MG63 (cell line): ENCODE results near the gene CGB5. TPM values are rescaled to one million over a fixed set of nuclear protein-coding genes. Genes with fewer than 3 reads are reported as not detected.
A peak's percentile ranks its signal among the peaks of the same experiment; 100 is the strongest.
"Not testable (repeated sequence)": the region's sequence is repeated elsewhere in the genome, so short reads cannot be mapped to it uniquely, and the experiment has no call there.

Experiments
- DNase-seq: peaks from one replicate; pipeline ENCODE4 v3.0.0-alpha.2; 2020
- H3K27me3 ChIP-seq: fragments of 250-450 bp; sonication (Bioruptor Pico); 2 replicates; pipeline ENCODE4 v1.5.1; 2020; ENCODE audit warnings: mild to moderate bottlenecking, moderate library complexity
- H3K36me3 ChIP-seq: fragments of 250-450 bp; sonication (Bioruptor Pico); 2 replicates; pipeline ENCODE4 v1.5.1; 2020; ENCODE audit warnings: mild to moderate bottlenecking, moderate library complexity
- H3K4me3 ChIP-seq: fragments of 250-450 bp; sonication (Bioruptor Pico); 2 replicates; pipeline ENCODE4 v1.5.1; 2020; ENCODE audit warnings: mild to moderate bottlenecking, moderate library complexity
- H3K9me3 ChIP-seq: fragments of 250-450 bp; sonication (Bioruptor Pico); 2 replicates; pipeline ENCODE4 v1.5.1; 2020; ENCODE audit warnings: mild to moderate bottlenecking, moderate library complexity
- total RNA-seq: library from RNA; depleted of rRNA; stranded (reverse); fragments of >200 nt; shearing (Covaris generic); gene quantifications from 2 replicates; pipeline ENCODE4 v1.2.3, GENCODE V29; 2014; ENCODE audit warnings: low replicate concordance; rRNA removed

The CGB5 gene
- total RNA-seq: not detected in 2 replicates

GRCh38 chr19:49043548-49043947 is at the start of gene CGB5:
Gene CGB5, plus strand, starts transcription at chr19:49043848. Its CDS starts 362 bp downstream, at chr19:49044210.
- not testable (repeated sequence) for DNase-seq, H3K4me3 ChIP-seq, H3K27me3 ChIP-seq

GRCh38 chr19:48994035-48994386 is 49.6 kb upstream of the CGB5 start:
- Histone ChIP-seq H3K27me3 (no peaks in the 10 kb centered on the region), H3K4me3 (peak overlapping the region; percentile 90), H3K36me3 (peaks cover 43% of the 10 kb centered on the region), H3K9me3 (no peaks in the 10 kb centered on the region)
- DNase-seq: peak; percentile 31

More at GRCh38 chr19:49043548-49043947, at the start of gene CGB5:
- H3K36me3 ChIP-seq, H3K9me3 ChIP-seq: not testable (repeated sequence)

GRCh38 chr19:48997972-48998371 is 45.7 kb upstream of the CGB5 start:
- Histone ChIP-seq H3K9me3 (no peaks in the 10 kb centered on the region), H3K27me3 (no peaks in the 10 kb centered on the region)
- DNase-seq: peak; percentile 55

GRCh38 chr19:48999481-49000325 is 43.9 kb upstream of the CGB5 start:
- H3K9me3 ChIP-seq: no peaks in the 10 kb centered on the region
- H3K27me3 ChIP-seq: no peaks in the 10 kb centered on the region
- no peak for DNase-seq
- no peak overlapping the region for H3K4me3 ChIP-seq
- peaks cover 68% of the 10 kb centered on the region for H3K36me3 ChIP-seq

More at GRCh38 chr19:48997972-48998371, 45.7 kb upstream of the CGB5 start:
- Histone ChIP-seq H3K4me3 (no peak overlapping the region), H3K36me3 (peaks cover 53% of the 10 kb centered on the region)

- no peak for DNase-seq
- no peak overlapping the region for H3K4me3 ChIP-seq
- no peaks in the 10 kb centered on the region for H3K27me3 ChIP-seq
- no peaks in the 10 kb centered on the region for H3K9me3 ChIP-seq
- peaks cover 84% of the 10 kb centered on the region for H3K36me3 ChIP-seq
Measured at GRCh38 chr19:49004133-49004532, 39.5 kb upstream of the CGB5 start.

- DNase-seq: no peak
- Histone ChIP-seq H3K36me3 (peaks cover 82% of the 10 kb centered on the region), H3K4me3 (no peak overlapping the region)
Measured at GRCh38 chr19:49004964-49005614, 38.6 kb upstream of the CGB5 start.

GRCh38 chr19:49006905-49007304 is 36.7 kb upstream of the CGB5 start:
- H3K36me3 ChIP-seq: peaks cover 82% of the 10 kb centered on the region
- H3K27me3 ChIP-seq: no peaks in the 10 kb centered on the region
- H3K4me3 ChIP-seq: no peak overlapping the region
- no peak for DNase-seq
- H3K9me3 ChIP-seq: no peaks in the 10 kb centered on the region

More at GRCh38 chr19:49004964-49005614, 38.6 kb upstream of the CGB5 start:
- no peaks in the 10 kb centered on the region for H3K9me3 ChIP-seq
- H3K27me3 ChIP-seq: no peaks in the 10 kb centered on the region

GRCh38 chr19:49009828-49010227 is 33.8 kb upstream of the CGB5 start:
- peaks cover 81% of the 10 kb centered on the region for H3K36me3 ChIP-seq

GRCh38 chr19:49010453-49010852 is 33.2 kb upstream of the CGB5 start:
- Histone ChIP-seq H3K36me3 (peaks cover 82% of the 10 kb centered on the region), H3K4me3 (no peak overlapping the region), H3K27me3 (no peaks in the 10 kb centered on the region), H3K9me3 (no peaks in the 10 kb centered on the region)
- DNase-seq: no peak

More at GRCh38 chr19:49009828-49010227, 33.8 kb upstream of the CGB5 start:
- Histone ChIP-seq H3K27me3 (no peaks in the 10 kb centered on the region), H3K9me3 (no peaks in the 10 kb centered on the region), H3K4me3 (no peak overlapping the region)
- no peak for DNase-seq

GRCh38 chr19:49011194-49011593 is 32.5 kb upstream of the CGB5 start:
- H3K9me3 ChIP-seq: no peaks in the 10 kb centered on the region
- H3K36me3 ChIP-seq: peaks cover 80% of the 10 kb centered on the region
- H3K4me3 ChIP-seq: no peak overlapping the region
- no peak for DNase-seq
- H3K27me3 ChIP-seq: no peaks in the 10 kb centered on the region

- peaks cover 56% of the 10 kb centered on the region for H3K36me3 ChIP-seq
- DNase-seq: no peak
- no peaks in the 10 kb centered on the region for H3K9me3 ChIP-seq
- peaks cover 6% of the 10 kb centered on the region for H3K27me3 ChIP-seq
- no peak overlapping the region for H3K4me3 ChIP-seq
Measured at GRCh38 chr19:49014123-49014869, 29.4 kb upstream of the CGB5 start.

GRCh38 chr19:49014870-49015255 is 28.8 kb upstream of the CGB5 start:
- H3K27me3 ChIP-seq: peaks cover 11% of the 10 kb centered on the region
- no peak for DNase-seq
- H3K4me3 ChIP-seq: no peak overlapping the region
- peaks cover 51% of the 10 kb centered on the region for H3K36me3 ChIP-seq
- no peaks in the 10 kb centered on the region for H3K9me3 ChIP-seq

- no peak for DNase-seq
- H3K4me3 ChIP-seq: no peak overlapping the region
- H3K9me3 ChIP-seq: no peaks in the 10 kb centered on the region
- H3K36me3 ChIP-seq: peaks cover 41% of the 10 kb centered on the region
- H3K27me3 ChIP-seq: peaks cover 11% of the 10 kb centered on the region
Measured at GRCh38 chr19:49016067-49016839, 27.4 kb upstream of the CGB5 start.

- no peak for DNase-seq
- peaks cover 11% of the 10 kb centered on the region for H3K27me3 ChIP-seq
- peaks cover 35% of the 10 kb centered on the region for H3K36me3 ChIP-seq
- H3K4me3 ChIP-seq: no peak within 1 kb of the TSS
- H3K9me3 ChIP-seq: no peaks in the 10 kb centered on the region
Measured at GRCh38 chr19:49017041-49017665, 26.5 kb upstream of the CGB5 start, which contains the start of gene LHB. Gene LHB, minus strand, starts transcription at chr19:49017091. Its CDS starts 10 bp downstream, at chr19:49017081.

GRCh38 chr19:49017666-49018351 is 25.8 kb upstream of the CGB5 start:
- Histone ChIP-seq H3K9me3 (no peaks in the 10 kb centered on the region), H3K36me3 (peaks cover 28% of the 10 kb centered on the region), H3K4me3 (no peak overlapping the region), H3K27me3 (peaks cover 11% of the 10 kb centered on the region)
- DNase-seq: peak; percentile 60
